Endothelial cell of umbilical vein (primary cell): ENCODE data around the gene PANX1. TPM values are rescaled to one million over a fixed set of nuclear protein-coding genes. Genes with fewer than 3 reads are reported as not detected.
A peak's percentile ranks its signal among the peaks of the same experiment; 100 is the strongest.

ENCODE experiments used
- BruUV-seq: library from RNA; stranded (reverse); fragments of 400-500 nt; replicated peaks from 2 replicates; lab custom pipeline; 2021; lab: Mats Ljungman, UMichigan
- CTCF ChIA-PET: fragments of 300-600, 350-600 bp; sonication (Branson Sonifier 250); formaldehyde crosslinking; loops from one replicate; lab custom pipeline; 2021; ENCODE audit warnings: antibody characterized with exemption, inconsistent platforms; lab: Charles Lee
- POLR2A ChIA-PET: fragments of 300-600, 350-600 bp; sonication (Branson Sonifier 250); formaldehyde crosslinking; loops from one replicate; lab custom pipeline; 2021; ENCODE audit warnings: antibody characterized with exemption, inconsistent platforms; lab: Charles Lee
- DNase-seq: peaks from one replicate; pipeline ENCODE4 v3.0.0-alpha.2; 2011; ENCODE audit warnings: low read depth, low spot score
- FAIRE-seq: peaks from 2 replicates; lab custom pipeline; 2011; peaks lifted over from hg19 to GRCh38; lab: Jason Lieb, UNC
- H2AFZ ChIP-seq: 2 replicates; pipeline ENCODE4 v1.6.0; 2012; ENCODE audit warnings: low read depth, low read length, control low read depth, inconsistent platforms
- H3K27ac ChIP-seq: 2 replicates; pipeline ENCODE4 v1.5.1; 2011; ENCODE audit warnings: low read depth, mild to moderate bottlenecking, control low read depth, low read length, moderate library complexity; ENCODE audit not compliant: insufficient read depth
- H3K27me3 ChIP-seq, 2 experiments: 2 replicates each; pipeline versions ENCODE4 v1.6.0 to v1.6.1; 2011; ENCODE audit warnings: low read length in 2 of 2, mixed read lengths in 1 of 2; ENCODE audit not compliant: control insufficient read depth in 2 of 2, insufficient read depth in 2 of 2
- H3K36me3 ChIP-seq, 2 experiments: 2 replicates in 1 of 2; 3 replicates in 1 of 2; pipeline ENCODE4 v1.5.1; 2011; ENCODE audit warnings: low read length in 2 of 2, mild to moderate bottlenecking in 1 of 2, moderate library complexity in 1 of 2; ENCODE audit not compliant: control insufficient read depth in 2 of 2, insufficient read depth in 2 of 2; ENCODE audit errors: extremely low read depth in 1 of 2
- H3K4me1 ChIP-seq: 3 replicates; pipeline ENCODE4 v1.5.1; 2011; ENCODE audit warnings: mild to moderate bottlenecking, low read length; ENCODE audit not compliant: control insufficient read depth, insufficient read depth; ENCODE audit errors: extremely low read depth
- H3K4me2 ChIP-seq: 2 replicates; pipeline ENCODE4 v1.6.1; 2011; ENCODE audit warnings: low read length, control low read depth, mixed read lengths; ENCODE audit not compliant: insufficient read depth
- H3K4me3 ChIP-seq, 3 experiments: fragments of 200-600 bp in 1 of 3; sonication (generic), shearing (Covaris generic) in 1 of 3; replicated peaks in 1 of 3; 2 replicates each; pipeline ENCODE4 v1.5.1; 2011 to 2016; ENCODE audit warnings: control low read depth in 3 of 3, low read length in 3 of 3, mild to moderate bottlenecking in 2 of 3, inconsistent platforms in 1 of 3, low read depth in 1 of 3, moderate library complexity in 1 of 3; ENCODE audit not compliant: insufficient read depth in 1 of 3
- H3K79me2 ChIP-seq: 2 replicates; pipeline ENCODE4 v1.6.0; 2012; ENCODE audit warnings: low read length, inconsistent platforms; ENCODE audit not compliant: control insufficient read depth, insufficient read depth
- H3K9ac ChIP-seq: replicated peaks from 2 replicates; pipeline ENCODE3; 2011; ENCODE audit warnings: low read length, control low read depth; ENCODE audit not compliant: insufficient read depth; ENCODE audit errors: extremely low read depth
- H3K9me1 ChIP-seq: replicated peaks from 3 replicates; pipeline ENCODE4 v1.6.0; 2011; ENCODE audit warnings: mild to moderate bottlenecking, low read length; ENCODE audit not compliant: control insufficient read depth, insufficient read depth; ENCODE audit errors: extremely low read depth
- H3K9me3 ChIP-seq: replicated peaks from 2 replicates; pipeline ENCODE4 v1.5.1; 2012; ENCODE audit warnings: low read length, inconsistent platforms; ENCODE audit not compliant: control insufficient read depth, insufficient read depth
- H4K20me1 ChIP-seq: replicated peaks from 2 replicates; pipeline ENCODE3; 2011; ENCODE audit warnings: mild to moderate bottlenecking, low read length; ENCODE audit not compliant: control insufficient read depth, insufficient read depth; ENCODE audit errors: extremely low read depth
- EZH2 ChIP-seq: IDR thresholded peaks from 2 replicates; pipeline ENCODE4 v1.6.1; 2012; ENCODE audit warnings: borderline replicate concordance, low read depth, mild to moderate bottlenecking, moderate library complexity, low read length, inconsistent platforms; ENCODE audit not compliant: severe bottlenecking
- FOS ChIP-seq: IDR thresholded peaks from 2 replicates; pipeline ENCODE4 v1.6.1; 2011; ENCODE audit warnings: mild to moderate bottlenecking, low read length, moderate library complexity, borderline replicate concordance; ENCODE audit not compliant: insufficient read depth
- GATA2 ChIP-seq: IDR thresholded peaks from 2 replicates; pipeline ENCODE4 v1.7.0; 2011; ENCODE audit warnings: low read depth, mild to moderate bottlenecking, moderate library complexity, mixed read lengths, low read length; ENCODE audit not compliant: insufficient read length, insufficient read depth
- JUN ChIP-seq: IDR thresholded peaks from 2 replicates; pipeline ENCODE4 v1.6.1; 2011; ENCODE audit warnings: borderline replicate concordance, low read depth; ENCODE audit not compliant: insufficient read length, insufficient read depth
- MYC ChIP-seq: IDR thresholded peaks from one replicate; pipeline ENCODE4 v1.6.1; 2011; ENCODE audit warnings: mild to moderate bottlenecking, low read depth, low read length
- POLR2A ChIP-seq: IDR thresholded peaks from 2 replicates; pipeline ENCODE4 v1.6.1; 2012; ENCODE audit warnings: low read depth, mild to moderate bottlenecking, control low read depth, low read length
- POLR2AphosphoS5 ChIP-seq: IDR thresholded peaks from 2 replicates; pipeline ENCODE4 v1.6.1; 2012; ENCODE audit warnings: low read depth, mild to moderate bottlenecking, control low read depth, low read length, moderate library complexity; ENCODE audit not compliant: insufficient read depth
- dilution Hi-C: fragments of 300-500 bp; cut with MboI; formaldehyde crosslinking; loops from one replicate; pipeline ENCODE4 v1.15.0; 2019; ENCODE audit warnings: low sequenced_read_pairs; ENCODE audit not compliant: extremely low pct_ligation_motif_present
- intact Hi-C: fragments of 100-400 bp; cut with micrococcal nuclease; formaldehyde crosslinking; loops from one replicate; pipeline ENCODE4 v1.10.0; 2022
- polyA plus RNA-seq, 4 experiments: library from polyadenylated mRNA; depleted of rRNA in 3 of 4; stranded (reverse) in 3 of 4; unstranded in 1 of 4; fragments of >200 nt; gene quantifications; 2 replicates each; pipeline versions ENCODE4 v1.2.1 to v1.2.3, GENCODE V29; 2011 to 2012; ENCODE audit warnings: missing spikeins in 1 of 4
- total RNA-seq: library from RNA; stranded (reverse); gene quantifications from 2 replicates; pipeline ENCODE4 v1.2.3, GENCODE V29; 2021
- TF ChIP-seq, protein P1 (sequence below), 2 donors: IDR thresholded peaks; 1 replicate in 1 of 2; 2 replicates in 1 of 2; pipeline ENCODE4 v1.5.1; 2011; ENCODE audit warnings: low read length in 2 of 2, mild to moderate bottlenecking in 2 of 2, moderate library complexity in 2 of 2, control low read depth in 1 of 2, inconsistent platforms in 1 of 2, low read depth in 1 of 2; ENCODE audit not compliant: insufficient read depth in 1 of 2; ENCODE audit errors: extremely low read depth in 1 of 2
- TF ChIP-seq, protein P2 (sequence below): IDR thresholded peaks from 2 replicates; pipeline ENCODE4 v1.6.1; 2011; ENCODE audit not compliant: insufficient read depth, insufficient read length

The PANX1 gene
- total and polyA plus RNA-seq, 2 donors (not counting 3 experiments of a cell fraction or from before 2014, with no cell fraction given) = 9.5 to 20.9 TPM

GRCh38 chr11:94183251-94183885, 54.7 kb downstream of the PANX1 start:
- H3K27ac ChIP-seq = no peak overlapping the region
- intact Hi-C loops (loop anchor here (1.0 to 5.0 kb wide), 4 partner anchors 35 to 321 kb away; partner anchors contain the start of gene PANX1), dilution Hi-C loops (no loop called here)
- H3K79me2 ChIP-seq = no peaks in the 10 kb centered on the region
- no peak overlapping the region for H2AFZ ChIP-seq
- FAIRE-seq = peak; percentile 31
- H3K9me1 ChIP-seq = no peaks in the 10 kb centered on the region
- no peak for TF ChIP-seq POLR2AphosphoS5
- TF ChIP-seq FOS = no peak
- no peak for TF ChIP-seq GATA2
- TF ChIP-seq JUN = no peak
- no peak for TF ChIP-seq MYC
- TF ChIP-seq POLR2A = no peak
- TF ChIP-seq, protein P1, sequence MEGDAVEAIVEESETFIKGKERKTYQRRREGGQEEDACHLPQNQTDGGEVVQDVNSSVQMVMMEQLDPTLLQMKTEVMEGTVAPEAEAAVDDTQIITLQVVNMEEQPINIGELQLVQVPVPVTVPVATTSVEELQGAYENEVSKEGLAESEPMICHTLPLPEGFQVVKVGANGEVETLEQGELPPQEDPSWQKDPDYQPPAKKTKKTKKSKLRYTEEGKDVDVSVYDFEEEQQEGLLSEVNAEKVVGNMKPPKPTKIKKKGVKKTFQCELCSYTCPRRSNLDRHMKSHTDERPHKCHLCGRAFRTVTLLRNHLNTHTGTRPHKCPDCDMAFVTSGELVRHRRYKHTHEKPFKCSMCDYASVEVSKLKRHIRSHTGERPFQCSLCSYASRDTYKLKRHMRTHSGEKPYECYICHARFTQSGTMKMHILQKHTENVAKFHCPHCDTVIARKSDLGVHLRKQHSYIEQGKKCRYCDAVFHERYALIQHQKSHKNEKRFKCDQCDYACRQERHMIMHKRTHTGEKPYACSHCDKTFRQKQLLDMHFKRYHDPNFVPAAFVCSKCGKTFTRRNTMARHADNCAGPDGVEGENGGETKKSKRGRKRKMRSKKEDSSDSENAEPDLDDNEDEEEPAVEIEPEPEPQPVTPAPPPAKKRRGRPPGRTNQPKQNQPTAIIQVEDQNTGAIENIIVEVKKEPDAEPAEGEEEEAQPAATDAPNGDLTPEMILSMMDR (IDR thresholded peaks at IDR 0.05; ENCODE audit: extremely low read depth in 1 of 2, insufficient read depth in 1 of 2, low read depth in 1 of 2, low read length in 2 of 2) = no peak
- no peak for TF ChIP-seq EZH2
- TF ChIP-seq, protein P2, sequence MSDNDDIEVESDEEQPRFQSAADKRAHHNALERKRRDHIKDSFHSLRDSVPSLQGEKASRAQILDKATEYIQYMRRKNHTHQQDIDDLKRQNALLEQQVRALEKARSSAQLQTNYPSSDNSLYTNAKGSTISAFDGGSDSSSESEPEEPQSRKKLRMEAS = no peak
- DNase-seq = no peak
- no TSS peak for BruUV-seq
- peaks cover 0 to 5% of the 10 kb centered on the region in 2 experiments for H3K36me3 ChIP-seq
- POLR2A ChIA-PET = no interaction called here
- no peak overlapping the region for H3K9ac ChIP-seq
- H3K27me3 ChIP-seq = no peaks in the 10 kb centered on the region
- no peaks in the 10 kb centered on the region for H3K9me3 ChIP-seq
- no peaks in the 10 kb centered on the region for H3K4me1 ChIP-seq
- no peak overlapping the region for H3K4me3 ChIP-seq
- H4K20me1 ChIP-seq = no peaks in the 10 kb centered on the region
- CTCF ChIA-PET = interaction anchor here (0.8 to 3.7 kb wide), 21 partner anchors 11 to 329 kb away, joined by 3 to 64 read pairs (median 7); partner anchors contain the start of genes C11orf97 and PANX1
- H3K4me2 ChIP-seq = no peak overlapping the region
